Panc1 (cell line): ENCODE measurements around the gene KCND3. TPM values are rescaled to one million over a fixed set of nuclear protein-coding genes. Genes with fewer than 3 reads are reported as not detected.
"Not testable (repeated sequence)": the region's sequence is repeated elsewhere in the genome, so short reads cannot be mapped to it uniquely, and the experiment has no call there.

ENCODE experiments used
- ATAC-seq: fragments of 200-7000 bp; cut with Tn5 transposase; 2 replicates; pipeline ENCODE4 v1.9.1; 2020; ENCODE audit warnings: mild to moderate bottlenecking, moderate library complexity
- BruUV-seq: library from RNA; stranded (reverse); fragments of 400-500 nt; replicated peaks from 2 replicates; lab custom pipeline; 2021; lab: Mats Ljungman, UMichigan
- CTCF ChIA-PET: fragments of 300-600 bp; sonication (Branson Sonifier 250); formaldehyde crosslinking; loops from one replicate; lab custom pipeline; 2022; ENCODE audit warnings: antibody characterized with exemption; lab: Charles Lee
- POLR2A ChIA-PET: fragments of 300-600 bp; sonication (Branson Sonifier 250); formaldehyde crosslinking; loops from one replicate; lab custom pipeline; 2022; ENCODE audit warnings: antibody characterized with exemption; lab: Charles Lee
- DNase-seq: peaks from one replicate; pipeline ENCODE4 v3.0.0-alpha.2; 2010; ENCODE audit warnings: low read depth, low spot score
- H3K27ac ChIP-seq: 2 replicates; pipeline ENCODE4 v1.5.1; 2011; ENCODE audit warnings: mild to moderate bottlenecking, low read length, inconsistent platforms
- H3K27me3 ChIP-seq: fragments of 200-500 bp; sonication (Bioruptor generic); 2 replicates; pipeline ENCODE4 v1.6.0; 2014; ENCODE audit warnings: low read length, inconsistent platforms; ENCODE audit not compliant: control insufficient read depth, insufficient read depth
- H3K36me3 ChIP-seq: fragments of 200-500 bp; sonication (Bioruptor generic); 2 replicates; pipeline ENCODE4 v1.5.1; 2014; ENCODE audit warnings: inconsistent platforms, mild to moderate bottlenecking, low read length, moderate library complexity; ENCODE audit not compliant: control insufficient read depth, insufficient read depth
- H3K4me1 ChIP-seq: 2 replicates; pipeline ENCODE4 v1.5.1; 2011; ENCODE audit warnings: inconsistent platforms, mild to moderate bottlenecking, low read length, moderate library complexity; ENCODE audit not compliant: control insufficient read depth, insufficient read depth
- H3K4me3 ChIP-seq, 2 experiments: 2 replicates each; pipeline ENCODE4 v1.5.1; 2011 to 2012; ENCODE audit warnings: low read depth in 2 of 2, low read length in 2 of 2, mild to moderate bottlenecking in 2 of 2, inconsistent platforms in 1 of 2, moderate library complexity in 1 of 2
- H3K9me3 ChIP-seq: fragments of 200-500 bp; sonication (Bioruptor generic); 2 replicates; pipeline ENCODE4 v1.5.1; 2014; ENCODE audit warnings: low read depth, mild to moderate bottlenecking, inconsistent platforms, low read length, moderate library complexity; ENCODE audit not compliant: control insufficient read depth, insufficient read depth
- CTCF ChIP-seq: fragments of 450-650 bp; IDR thresholded peaks from 2 replicates; pipeline ENCODE4 v1.5.1; 2017; ENCODE audit warnings: mild to moderate bottlenecking
- POLR2AphosphoS5 ChIP-seq: IDR thresholded peaks from 2 replicates; pipeline ENCODE4 v1.6.1; 2012; ENCODE audit warnings: mild to moderate bottlenecking, low read depth, low read length, moderate library complexity
- SIN3A ChIP-seq: IDR thresholded peaks from 2 replicates; pipeline ENCODE4 v1.6.1; 2012; ENCODE audit warnings: low read depth, mild to moderate bottlenecking, low read length, moderate library complexity, borderline replicate concordance; ENCODE audit not compliant: insufficient read depth
- TCF7L2 ChIP-seq: IDR thresholded peaks from 2 replicates; pipeline ENCODE4 v1.6.1; 2011; ENCODE audit warnings: mild to moderate bottlenecking, low read depth, low read length, inconsistent platforms
- in situ Hi-C: cut with HindIII; loops from 2 replicates; pipeline ENCODE4 v1.10.0; 2016; ENCODE audit warnings: low sequenced_read_pairs, low pct_unique_long_range_greater_than_20kb
- intact Hi-C: fragments of 100-400 bp; cut with micrococcal nuclease; formaldehyde crosslinking; loops from one replicate; pipeline ENCODE4 v1.10.0; 2022; ENCODE audit not compliant: unreplicated experiment
- total RNA-seq: library from RNA; stranded (reverse); gene quantifications from one replicate; pipeline ENCODE4 v1.2.1, GENCODE V29; 2021; ENCODE audit not compliant: unreplicated experiment
- TF ChIP-seq, protein P1 (sequence below), 2 experiments: IDR thresholded peaks; 2 replicates each; pipeline ENCODE4 v1.6.1; 2011 to 2012; ENCODE audit warnings: low read depth in 2 of 2, control low read depth in 1 of 2, low read length in 1 of 2, mild to moderate bottlenecking in 1 of 2, moderate library complexity in 1 of 2; ENCODE audit not compliant: insufficient read depth in 1 of 2

The KCND3 gene
- total RNA-seq, 1 experiment from 2014 or later, result not detected

GRCh38 chr1:111799722-111800121, 189.7 kb downstream of the KCND3 start:
- in situ Hi-C loops, DNase-seq, H3K4me1 ChIP-seq, ATAC-seq, H3K27ac ChIP-seq, BruUV-seq, CTCF ChIA-PET, H3K36me3 ChIP-seq, intact Hi-C loops, POLR2A ChIA-PET, H3K27me3 ChIP-seq, H3K4me3 ChIP-seq, H3K9me3 ChIP-seq: not testable (repeated sequence)

DNA sequence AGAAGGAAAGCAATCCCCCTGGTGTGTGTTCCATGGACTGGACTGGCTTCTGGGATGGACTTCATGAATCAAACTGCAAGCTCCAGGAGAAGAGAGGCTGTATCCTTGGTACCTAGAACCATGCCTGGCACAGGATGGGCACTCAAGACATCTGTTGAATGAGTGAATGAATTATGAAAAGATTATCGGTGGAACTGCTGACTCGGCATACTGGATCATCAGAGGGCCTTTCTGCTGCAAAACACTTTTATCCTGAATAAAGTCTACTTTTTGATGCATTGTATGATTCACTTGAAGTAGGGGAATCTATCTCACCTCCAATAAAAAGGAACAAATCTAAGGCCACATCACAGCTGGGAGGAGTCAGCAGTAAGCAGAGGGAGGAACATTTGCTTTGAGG, 190.9 kb downstream of the KCND3 start:
- DNase-seq (no peak), ATAC-seq (no peak)
- ChIA-PET POLR2A (no interaction called here), CTCF (no interaction called here)
- no peaks in the 10 kb centered on the region for H3K9me3 ChIP-seq
- BruUV-seq, result no TSS peak
- intact Hi-C loops (no loop called here), in situ Hi-C loops (no loop called here)
- no peak overlapping the region for H3K27ac ChIP-seq
- TF ChIP-seq TCF7L2 (no peak), CTCF (no peak), SIN3A (no peak), POLR2AphosphoS5 (no peak)
- TF ChIP-seq, protein P1, sequence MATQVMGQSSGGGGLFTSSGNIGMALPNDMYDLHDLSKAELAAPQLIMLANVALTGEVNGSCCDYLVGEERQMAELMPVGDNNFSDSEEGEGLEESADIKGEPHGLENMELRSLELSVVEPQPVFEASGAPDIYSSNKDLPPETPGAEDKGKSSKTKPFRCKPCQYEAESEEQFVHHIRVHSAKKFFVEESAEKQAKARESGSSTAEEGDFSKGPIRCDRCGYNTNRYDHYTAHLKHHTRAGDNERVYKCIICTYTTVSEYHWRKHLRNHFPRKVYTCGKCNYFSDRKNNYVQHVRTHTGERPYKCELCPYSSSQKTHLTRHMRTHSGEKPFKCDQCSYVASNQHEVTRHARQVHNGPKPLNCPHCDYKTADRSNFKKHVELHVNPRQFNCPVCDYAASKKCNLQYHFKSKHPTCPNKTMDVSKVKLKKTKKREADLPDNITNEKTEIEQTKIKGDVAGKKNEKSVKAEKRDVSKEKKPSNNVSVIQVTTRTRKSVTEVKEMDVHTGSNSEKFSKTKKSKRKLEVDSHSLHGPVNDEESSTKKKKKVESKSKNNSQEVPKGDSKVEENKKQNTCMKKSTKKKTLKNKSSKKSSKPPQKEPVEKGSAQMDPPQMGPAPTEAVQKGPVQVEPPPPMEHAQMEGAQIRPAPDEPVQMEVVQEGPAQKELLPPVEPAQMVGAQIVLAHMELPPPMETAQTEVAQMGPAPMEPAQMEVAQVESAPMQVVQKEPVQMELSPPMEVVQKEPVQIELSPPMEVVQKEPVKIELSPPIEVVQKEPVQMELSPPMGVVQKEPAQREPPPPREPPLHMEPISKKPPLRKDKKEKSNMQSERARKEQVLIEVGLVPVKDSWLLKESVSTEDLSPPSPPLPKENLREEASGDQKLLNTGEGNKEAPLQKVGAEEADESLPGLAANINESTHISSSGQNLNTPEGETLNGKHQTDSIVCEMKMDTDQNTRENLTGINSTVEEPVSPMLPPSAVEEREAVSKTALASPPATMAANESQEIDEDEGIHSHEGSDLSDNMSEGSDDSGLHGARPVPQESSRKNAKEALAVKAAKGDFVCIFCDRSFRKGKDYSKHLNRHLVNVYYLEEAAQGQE (IDR thresholded peaks at IDR 0.05; ENCODE audit: insufficient read depth in 1 of 2, low read depth in 2 of 2, low read length in 1 of 2), result no peak
- no peaks in the 10 kb centered on the region for H3K27me3 ChIP-seq
- H3K36me3 ChIP-seq, result no peaks in the 10 kb centered on the region
- H3K4me1 ChIP-seq, result no peaks in the 10 kb centered on the region
- no peak overlapping the region for H3K4me3 ChIP-seq

GRCh38 chr1:111795401-111795800, 194.1 kb downstream of the KCND3 start:
- no TSS peak for BruUV-seq
- no peaks in the 10 kb centered on the region for H3K9me3 ChIP-seq
- DNase-seq, result no peak
- no peak for ATAC-seq
- intact Hi-C loops, result no loop called here
- ChIA-PET CTCF (no interaction called here), POLR2A (no interaction called here)
- no peak overlapping the region for H3K27ac ChIP-seq
- H3K4me3 ChIP-seq, result no peak overlapping the region
- no peaks in the 10 kb centered on the region for H3K4me1 ChIP-seq
- no peaks in the 10 kb centered on the region for H3K36me3 ChIP-seq
- in situ Hi-C loops, result no loop called here
- peaks cover 3% of the 10 kb centered on the region for H3K27me3 ChIP-seq
- TF ChIP-seq, protein P1 (IDR thresholded peaks at IDR 0.05; ENCODE audit: insufficient read depth in 1 of 2, low read depth in 2 of 2, low read length in 1 of 2), result no peak
- TF ChIP-seq CTCF (no peak), POLR2AphosphoS5 (no peak), TCF7L2 (no peak), SIN3A (no peak)
